H1 (cell line): ENCODE measurements around the gene DYTN. TPM values are rescaled to one million over a fixed set of nuclear protein-coding genes. Genes with fewer than 3 reads are reported as not detected.

Experiments used
- CBX8 ChIP-seq: fragments of 300-800, 300-1000 bp; sonication (generic); IDR thresholded peaks from 2 replicates; pipeline ENCODE4 v1.7.1; 2016; ENCODE audit warnings: low read depth, low read length, borderline replicate concordance
- CEBPB ChIP-seq: IDR thresholded peaks from 2 replicates; pipeline ENCODE4 v1.6.1; 2012; ENCODE audit warnings: low read depth, low read length
- EZH2 ChIP-seq: fragments of 200-600 bp; sonication (generic); IDR thresholded peaks from 2 replicates; pipeline ENCODE4 v1.7.1; 2012; ENCODE audit warnings: low read depth, mild to moderate bottlenecking, moderate library complexity, low read length, inconsistent platforms; ENCODE audit not compliant: severe bottlenecking
- GABPA ChIP-seq: IDR thresholded peaks from 2 replicates; pipeline ENCODE4 v1.6.1; 2011; ENCODE audit warnings: mild to moderate bottlenecking, low read length, moderate library complexity, borderline replicate concordance; ENCODE audit not compliant: insufficient read depth
- NANOG ChIP-seq: IDR thresholded peaks from 2 replicates; pipeline ENCODE4 v1.6.1; 2011; ENCODE audit warnings: low read length, low read depth, mild to moderate bottlenecking, inconsistent platforms; ENCODE audit not compliant: insufficient read depth, poor library complexity, severe bottlenecking
- POLR2AphosphoS5 ChIP-seq: IDR thresholded peaks from 2 replicates; pipeline ENCODE4 v1.6.1; 2011; ENCODE audit warnings: low read depth, low read length
- SIRT6 ChIP-seq: IDR thresholded peaks from one replicate; pipeline ENCODE4 v1.7.1; 2012; ENCODE audit warnings: low read length, inconsistent platforms
- SRF ChIP-seq: IDR thresholded peaks from 2 replicates; pipeline ENCODE4 v1.6.1; 2011; ENCODE audit warnings: mild to moderate bottlenecking, low read depth, low read length, moderate library complexity
- TBP ChIP-seq: IDR thresholded peaks from 2 replicates; pipeline ENCODE4 v1.6.1; 2011; ENCODE audit warnings: low read depth, low read length, improper control_type of control experiment
- YY1 ChIP-seq: IDR thresholded peaks from 2 replicates; pipeline ENCODE4 v1.6.1; 2011; ENCODE audit warnings: low read depth, mild to moderate bottlenecking, low read length
- polyA plus RNA-seq, 7 experiments: library from polyadenylated mRNA; depleted of rRNA in 3 of 7; stranded (reverse) in 5 of 7; unstranded in 2 of 7; fragments of >200 nt in 5 of 7; fragments of 200-250 nt in 2 of 7; gene quantifications; 1 replicate in 5 of 7; 2 replicates in 1 of 7; 4 replicates in 1 of 7; pipeline versions ENCODE4 v1.2.1 to v1.2.3, GENCODE V29; 2011 to 2013; ENCODE audit warnings: missing spikeins in 2 of 7, mixed read lengths in 2 of 7
- total RNA-seq: library from RNA; stranded (reverse); fragmentation: NEBNext Ultra II Directional; extraction: Animal tissue kit (Norgen Biotek cat#: 25700); gene quantifications from 2 replicates; pipeline ENCODE4 v1.2.1, GENCODE V29; 2021
- TF ChIP-seq, protein P1 (sequence below): fragments of 300-600 bp; sonication (generic); IDR thresholded peaks from 2 replicates; pipeline ENCODE4 v1.7.1; 2012; ENCODE audit warnings: low read length, moderate library complexity, mild to moderate bottlenecking, inconsistent platforms; ENCODE audit not compliant: insufficient replicate concordance
- TF ChIP-seq, protein P2 (sequence below): IDR thresholded peaks from 2 replicates; pipeline ENCODE4 v1.6.1; 2011; ENCODE audit warnings: low read length, improper control_type of control experiment

The DYTN gene
- total and polyA plus RNA-seq, 2 of the 8 experiments (the other 6 are each of a cell fraction or from before 2014, with no cell fraction given), result not detected

DNA sequence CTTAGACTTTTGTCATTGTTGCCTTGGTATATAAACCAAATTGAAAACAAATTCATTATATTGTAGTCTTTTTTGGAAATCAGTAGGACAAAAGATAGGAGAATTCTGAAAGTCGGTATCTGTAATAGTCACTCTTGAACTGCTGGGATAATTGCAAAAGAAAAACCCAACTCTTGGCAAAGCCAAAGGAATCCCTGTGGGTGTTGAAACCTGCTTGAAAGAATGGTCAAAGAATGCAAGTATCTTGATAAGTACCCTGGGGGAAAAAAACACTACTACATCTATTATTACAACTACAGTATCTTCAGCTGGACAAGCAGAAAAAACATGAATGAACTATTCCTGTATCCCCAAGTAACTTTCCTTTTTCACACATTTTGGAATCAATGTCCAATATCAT lies 83.2 kb downstream of the DYTN start (continued):
- TF ChIP-seq, protein P1, sequence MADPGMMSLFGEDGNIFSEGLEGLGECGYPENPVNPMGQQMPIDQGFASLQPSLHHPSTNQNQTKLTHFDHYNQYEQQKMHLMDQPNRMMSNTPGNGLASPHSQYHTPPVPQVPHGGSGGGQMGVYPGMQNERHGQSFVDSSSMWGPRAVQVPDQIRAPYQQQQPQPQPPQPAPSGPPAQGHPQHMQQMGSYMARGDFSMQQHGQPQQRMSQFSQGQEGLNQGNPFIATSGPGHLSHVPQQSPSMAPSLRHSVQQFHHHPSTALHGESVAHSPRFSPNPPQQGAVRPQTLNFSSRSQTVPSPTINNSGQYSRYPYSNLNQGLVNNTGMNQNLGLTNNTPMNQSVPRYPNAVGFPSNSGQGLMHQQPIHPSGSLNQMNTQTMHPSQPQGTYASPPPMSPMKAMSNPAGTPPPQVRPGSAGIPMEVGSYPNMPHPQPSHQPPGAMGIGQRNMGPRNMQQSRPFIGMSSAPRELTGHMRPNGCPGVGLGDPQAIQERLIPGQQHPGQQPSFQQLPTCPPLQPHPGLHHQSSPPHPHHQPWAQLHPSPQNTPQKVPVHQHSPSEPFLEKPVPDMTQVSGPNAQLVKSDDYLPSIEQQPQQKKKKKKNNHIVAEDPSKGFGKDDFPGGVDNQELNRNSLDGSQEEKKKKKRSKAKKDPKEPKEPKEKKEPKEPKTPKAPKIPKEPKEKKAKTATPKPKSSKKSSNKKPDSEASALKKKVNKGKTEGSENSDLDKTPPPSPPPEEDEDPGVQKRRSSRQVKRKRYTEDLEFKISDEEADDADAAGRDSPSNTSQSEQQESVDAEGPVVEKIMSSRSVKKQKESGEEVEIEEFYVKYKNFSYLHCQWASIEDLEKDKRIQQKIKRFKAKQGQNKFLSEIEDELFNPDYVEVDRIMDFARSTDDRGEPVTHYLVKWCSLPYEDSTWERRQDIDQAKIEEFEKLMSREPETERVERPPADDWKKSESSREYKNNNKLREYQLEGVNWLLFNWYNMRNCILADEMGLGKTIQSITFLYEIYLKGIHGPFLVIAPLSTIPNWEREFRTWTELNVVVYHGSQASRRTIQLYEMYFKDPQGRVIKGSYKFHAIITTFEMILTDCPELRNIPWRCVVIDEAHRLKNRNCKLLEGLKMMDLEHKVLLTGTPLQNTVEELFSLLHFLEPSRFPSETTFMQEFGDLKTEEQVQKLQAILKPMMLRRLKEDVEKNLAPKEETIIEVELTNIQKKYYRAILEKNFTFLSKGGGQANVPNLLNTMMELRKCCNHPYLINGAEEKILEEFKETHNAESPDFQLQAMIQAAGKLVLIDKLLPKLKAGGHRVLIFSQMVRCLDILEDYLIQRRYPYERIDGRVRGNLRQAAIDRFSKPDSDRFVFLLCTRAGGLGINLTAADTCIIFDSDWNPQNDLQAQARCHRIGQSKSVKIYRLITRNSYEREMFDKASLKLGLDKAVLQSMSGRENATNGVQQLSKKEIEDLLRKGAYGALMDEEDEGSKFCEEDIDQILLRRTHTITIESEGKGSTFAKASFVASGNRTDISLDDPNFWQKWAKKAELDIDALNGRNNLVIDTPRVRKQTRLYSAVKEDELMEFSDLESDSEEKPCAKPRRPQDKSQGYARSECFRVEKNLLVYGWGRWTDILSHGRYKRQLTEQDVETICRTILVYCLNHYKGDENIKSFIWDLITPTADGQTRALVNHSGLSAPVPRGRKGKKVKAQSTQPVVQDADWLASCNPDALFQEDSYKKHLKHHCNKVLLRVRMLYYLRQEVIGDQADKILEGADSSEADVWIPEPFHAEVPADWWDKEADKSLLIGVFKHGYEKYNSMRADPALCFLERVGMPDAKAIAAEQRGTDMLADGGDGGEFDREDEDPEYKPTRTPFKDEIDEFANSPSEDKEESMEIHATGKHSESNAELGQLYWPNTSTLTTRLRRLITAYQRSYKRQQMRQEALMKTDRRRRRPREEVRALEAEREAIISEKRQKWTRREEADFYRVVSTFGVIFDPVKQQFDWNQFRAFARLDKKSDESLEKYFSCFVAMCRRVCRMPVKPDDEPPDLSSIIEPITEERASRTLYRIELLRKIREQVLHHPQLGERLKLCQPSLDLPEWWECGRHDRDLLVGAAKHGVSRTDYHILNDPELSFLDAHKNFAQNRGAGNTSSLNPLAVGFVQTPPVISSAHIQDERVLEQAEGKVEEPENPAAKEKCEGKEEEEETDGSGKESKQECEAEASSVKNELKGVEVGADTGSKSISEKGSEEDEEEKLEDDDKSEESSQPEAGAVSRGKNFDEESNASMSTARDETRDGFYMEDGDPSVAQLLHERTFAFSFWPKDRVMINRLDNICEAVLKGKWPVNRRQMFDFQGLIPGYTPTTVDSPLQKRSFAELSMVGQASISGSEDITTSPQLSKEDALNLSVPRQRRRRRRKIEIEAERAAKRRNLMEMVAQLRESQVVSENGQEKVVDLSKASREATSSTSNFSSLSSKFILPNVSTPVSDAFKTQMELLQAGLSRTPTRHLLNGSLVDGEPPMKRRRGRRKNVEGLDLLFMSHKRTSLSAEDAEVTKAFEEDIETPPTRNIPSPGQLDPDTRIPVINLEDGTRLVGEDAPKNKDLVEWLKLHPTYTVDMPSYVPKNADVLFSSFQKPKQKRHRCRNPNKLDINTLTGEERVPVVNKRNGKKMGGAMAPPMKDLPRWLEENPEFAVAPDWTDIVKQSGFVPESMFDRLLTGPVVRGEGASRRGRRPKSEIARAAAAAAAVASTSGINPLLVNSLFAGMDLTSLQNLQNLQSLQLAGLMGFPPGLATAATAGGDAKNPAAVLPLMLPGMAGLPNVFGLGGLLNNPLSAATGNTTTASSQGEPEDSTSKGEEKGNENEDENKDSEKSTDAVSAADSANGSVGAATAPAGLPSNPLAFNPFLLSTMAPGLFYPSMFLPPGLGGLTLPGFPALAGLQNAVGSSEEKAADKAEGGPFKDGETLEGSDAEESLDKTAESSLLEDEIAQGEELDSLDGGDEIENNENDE, result no peak
- TF ChIP-seq SRF (no peak), NANOG (no peak), SIRT6 (no peak), POLR2AphosphoS5 (no peak), EZH2 (no peak), CBX8 (no peak), YY1 (no peak), TBP (no peak), CEBPB (no peak), GABPA (no peak)
- TF ChIP-seq, protein P2, sequence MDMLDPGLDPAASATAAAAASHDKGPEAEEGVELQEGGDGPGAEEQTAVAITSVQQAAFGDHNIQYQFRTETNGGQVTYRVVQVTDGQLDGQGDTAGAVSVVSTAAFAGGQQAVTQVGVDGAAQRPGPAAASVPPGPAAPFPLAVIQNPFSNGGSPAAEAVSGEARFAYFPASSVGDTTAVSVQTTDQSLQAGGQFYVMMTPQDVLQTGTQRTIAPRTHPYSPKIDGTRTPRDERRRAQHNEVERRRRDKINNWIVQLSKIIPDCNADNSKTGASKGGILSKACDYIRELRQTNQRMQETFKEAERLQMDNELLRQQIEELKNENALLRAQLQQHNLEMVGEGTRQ, result no peak
